Measurements from ENCODE around the gene IFNK. TPM values are rescaled to one million over a fixed set of nuclear protein-coding genes. Genes with fewer than 3 reads are reported as not detected.

Gene IFNK
- total RNA-seq, 2 donors from 2014 or later: not detected

- DNase-seq (ENCODE audit: low spot score): no peak
- Histone ChIP-seq H3K36me3 (no peaks in the 10 kb centered on the region), H3K9me3 (no peaks in the 10 kb centered on the region), H3K27ac (no peak overlapping the region), H3K4me3 (no peak overlapping the region), H3K27me3 (replicated peaks; ENCODE audit: insufficient read depth) (no peaks in the 10 kb centered on the region), H3K4me1 (ENCODE audit: control insufficient read depth in 1 of 2, low read depth in 2 of 2) (peaks cover 0 to 8% of the 10 kb centered on the region in 2 donors)
- no peak for TF ChIP-seq CTCF (IDR thresholded peaks at IDR 0.05)
- no peak for ATAC-seq (ENCODE audit: insufficient number of reproducible peaks, low FRiP score, low read depth)
Measured at GRCh38 chr9:27510780-27511179, 13.3 kb upstream of the IFNK start.

- Histone ChIP-seq H3K4me3 (no peak overlapping the region), H3K27me3 (replicated peaks; ENCODE audit: insufficient read depth) (no peaks in the 10 kb centered on the region), H3K36me3 (no peaks in the 10 kb centered on the region), H3K9me3 (no peaks in the 10 kb centered on the region), H3K27ac (no peak overlapping the region), H3K4me1 (ENCODE audit: control insufficient read depth in 1 of 2, low read depth in 2 of 2) (peaks cover 0 to 11% of the 10 kb centered on the region in 2 donors)
- DNase-seq (ENCODE audit: low spot score) (no peak), ATAC-seq (ENCODE audit: insufficient number of reproducible peaks, low FRiP score, low read depth) (no peak)
- TF ChIP-seq CTCF (IDR thresholded peaks at IDR 0.05): no peak
Measured at GRCh38 chr9:27511771-27512170, 12.3 kb upstream of the IFNK start.

- no peaks in the 10 kb centered on the region for H3K36me3 ChIP-seq
- H3K4me3 ChIP-seq: no peak overlapping the region
- no peaks in the 10 kb centered on the region for H3K27me3 ChIP-seq (replicated peaks; ENCODE audit: insufficient read depth)
- peaks cover 0 to 14% of the 10 kb centered on the region in 2 donors for H3K4me1 ChIP-seq (ENCODE audit: control insufficient read depth in 1 of 2, low read depth in 2 of 2)
- no peak for ATAC-seq (ENCODE audit: insufficient number of reproducible peaks, low FRiP score, low read depth)
- no peaks in the 10 kb centered on the region for H3K9me3 ChIP-seq
- H3K27ac ChIP-seq: no peak overlapping the region
- no peak for TF ChIP-seq CTCF (IDR thresholded peaks at IDR 0.05)
- no peak for DNase-seq (ENCODE audit: low spot score)
Measured at GRCh38 chr9:27514551-27514950, 9.5 kb upstream of the IFNK start.

GRCh38 chr9:27518006-27518405, 6.1 kb upstream of the IFNK start:
- no peaks in the 10 kb centered on the region for H3K9me3 ChIP-seq
- H3K4me3 ChIP-seq: no peak overlapping the region

GRCh38 chr9:27518809-27519208, 5.3 kb upstream of the IFNK start:
- H3K27me3 ChIP-seq (replicated peaks; ENCODE audit: insufficient read depth): no peaks in the 10 kb centered on the region
- no peaks in the 10 kb centered on the region for H3K36me3 ChIP-seq
- TF ChIP-seq CTCF (IDR thresholded peaks at IDR 0.05): no peak
- H3K4me3 ChIP-seq: no peak overlapping the region
- no peak for ATAC-seq (ENCODE audit: insufficient number of reproducible peaks, low FRiP score, low read depth)
- peaks cover 0 to 14% of the 10 kb centered on the region in 2 donors for H3K4me1 ChIP-seq (ENCODE audit: control insufficient read depth in 1 of 2, low read depth in 2 of 2)
- no peaks in the 10 kb centered on the region for H3K9me3 ChIP-seq
- no peak overlapping the region for H3K27ac ChIP-seq
- no peak for DNase-seq (ENCODE audit: low spot score)

More at GRCh38 chr9:27518006-27518405, 6.1 kb upstream of the IFNK start:
- Histone ChIP-seq H3K27ac (no peak overlapping the region), H3K36me3 (no peaks in the 10 kb centered on the region), H3K4me1 (ENCODE audit: control insufficient read depth in 1 of 2, low read depth in 2 of 2) (peaks cover 0 to 14% of the 10 kb centered on the region in 2 donors), H3K27me3 (replicated peaks; ENCODE audit: insufficient read depth) (no peaks in the 10 kb centered on the region)
- ATAC-seq (ENCODE audit: insufficient number of reproducible peaks, low FRiP score, low read depth) (no peak), DNase-seq (ENCODE audit: low spot score) (no peak)
- no peak for TF ChIP-seq CTCF (IDR thresholded peaks at IDR 0.05)
